ENCODE data around the gene ZNRF3. TPM values are rescaled to one million over a fixed set of nuclear protein-coding genes. Genes with fewer than 3 reads are reported as not detected.

ZNRF3 gene
- total and polyA plus RNA-seq, 2 experiments from 2014 or later = 11.1 to 32.2 TPM

- Histone ChIP-seq H3K36me3 (ENCODE audit: insufficient read depth) (no peaks in the 10 kb centered on the region), H4K20me1 (replicated peaks; ENCODE audit: insufficient read depth) (no peaks in the 10 kb centered on the region), H3K4me1 (ENCODE audit: insufficient read depth) (peaks cover 18% of the 10 kb centered on the region; the same call in 1 of the 2 replicates), H3K9me2 (ENCODE audit: insufficient read depth) (no peaks in the 10 kb centered on the region), H3K4me2 (peak within 1 kb of the TSS; percentile 94), H3K4me3 (peak within 1 kb of the TSS; percentile 78), H2AFZ (peak within 1 kb of the TSS; percentile 100), H3F3A (replicated peaks; ENCODE audit: low read depth) (peaks cover 8% of the 10 kb centered on the region; the same call in 1 of the 2 replicates), H3K79me2 (replicated peaks; ENCODE audit: insufficient read depth) (no peaks in the 10 kb centered on the region), H3K27ac (ENCODE audit: low read depth) (no peak within 1 kb of the TSS), H3K27me3 (ENCODE audit: insufficient read depth) (peaks cover 62% of the 10 kb centered on the region)
- DNase-seq (ENCODE audit: low spot score) (no peak), ATAC-seq (peak; percentile 14)
- peaks cover 46% of the 10 kb centered on the region for H3K27me3 Mint-ChIP-seq (ENCODE audit: insufficient read depth, low read depth, poor library complexity)
- peak within 1 kb of the TSS; percentile 73 for H3K4me3 Mint-ChIP-seq
- peaks cover 14% of the 10 kb centered on the region for H3K4me1 Mint-ChIP-seq
- H3K9me3 Mint-ChIP-seq = no peaks in the 10 kb centered on the region; the same call in 2 of the 3 replicates
- no peaks in the 10 kb centered on the region for H3K36me3 Mint-ChIP-seq (ENCODE audit: low read depth)
- TF ChIP-seq CREB1 (CRISPR knock-in tag; IDR thresholded peaks at IDR 0.05; ENCODE audit: low read depth) (no peak), REST (IDR thresholded peaks at IDR 0.05; ENCODE audit: unreplicated experiment) (no peak), EZH2 (IDR thresholded peaks at IDR 0.05; ENCODE audit: low read depth, unreplicated experiment) (no peak), ZNF331 (CRISPR knock-in tag; IDR thresholded peaks at IDR 0.05; ENCODE audit: low read depth) (no peak)
- no peak within 1 kb of the TSS for H3K27ac Mint-ChIP-seq
These were observed 189.7 kb downstream of the ZNRF3 start, which contains the start of gene KREMEN1 for GRCh38 chr22:29072979-29073617. Gene KREMEN1 (plus strand): TSS chr22:29073035. CDS start chr22:29073131, 96 bp downstream.

- no peaks in the 10 kb centered on the region; the same call in 2 of the 3 replicates for H3K9me3 Mint-ChIP-seq
- Histone ChIP-seq H3K36me3 (ENCODE audit: insufficient read depth) (no peaks in the 10 kb centered on the region), H3K4me1 (ENCODE audit: insufficient read depth) (peaks cover 24% of the 10 kb centered on the region; the same call in 1 of the 2 replicates), H3K79me2 (replicated peaks; ENCODE audit: insufficient read depth) (no peaks in the 10 kb centered on the region), H2AFZ (peak overlapping the region; percentile 89), H4K20me1 (replicated peaks; ENCODE audit: insufficient read depth) (no peaks in the 10 kb centered on the region), H3K4me2 (peak overlapping the region; percentile 94), H3K27me3 (ENCODE audit: insufficient read depth) (peaks cover 62% of the 10 kb centered on the region), H3F3A (replicated peaks; ENCODE audit: low read depth) (peaks cover 8% of the 10 kb centered on the region; the same call in 1 of the 2 replicates), H3K4me3 (peak overlapping the region; percentile 78), H3K9me2 (ENCODE audit: insufficient read depth) (no peaks in the 10 kb centered on the region), H3K27ac (ENCODE audit: low read depth) (no peak overlapping the region)
- ATAC-seq = peak; percentile 62
- no peaks in the 10 kb centered on the region for H3K36me3 Mint-ChIP-seq (ENCODE audit: low read depth)
- peak; percentile 83 for DNase-seq (ENCODE audit: low spot score)
- peak overlapping the region; percentile 71 for H3K4me3 Mint-ChIP-seq
- H3K27me3 Mint-ChIP-seq (ENCODE audit: insufficient read depth, low read depth, poor library complexity) = peaks cover 46% of the 10 kb centered on the region
- no peak overlapping the region for H3K27ac Mint-ChIP-seq
- peaks cover 14% of the 10 kb centered on the region for H3K4me1 Mint-ChIP-seq
- 0 out of 4 replicates have a peak, but pooled peaks of 1 of the 2 experiments have one; percentile 11 for TF ChIP-seq CTCF (conservative IDR thresholded peaks at IDR 0.05; ENCODE audit: low read depth in 2 of 2)
- TF ChIP-seq EZH2 (IDR thresholded peaks at IDR 0.05; ENCODE audit: low read depth, unreplicated experiment) = peak; percentile 40
- no peak for TF ChIP-seq EZH2phosphoT487 (IDR thresholded peaks at IDR 0.05; ENCODE audit: unreplicated experiment)
These were observed 190.4 kb downstream of the ZNRF3 start for GRCh38 chr22:29073618-29074275.
